ENCODE results near the gene CCDC47. TPM values are rescaled to one million over a fixed set of nuclear protein-coding genes. Genes with fewer than 3 reads are reported as not detected.

The CCDC47 gene
- total and polyA plus RNA-seq, 2 donors from 2014 or later = 50.9 to 83.1 TPM

DNA sequence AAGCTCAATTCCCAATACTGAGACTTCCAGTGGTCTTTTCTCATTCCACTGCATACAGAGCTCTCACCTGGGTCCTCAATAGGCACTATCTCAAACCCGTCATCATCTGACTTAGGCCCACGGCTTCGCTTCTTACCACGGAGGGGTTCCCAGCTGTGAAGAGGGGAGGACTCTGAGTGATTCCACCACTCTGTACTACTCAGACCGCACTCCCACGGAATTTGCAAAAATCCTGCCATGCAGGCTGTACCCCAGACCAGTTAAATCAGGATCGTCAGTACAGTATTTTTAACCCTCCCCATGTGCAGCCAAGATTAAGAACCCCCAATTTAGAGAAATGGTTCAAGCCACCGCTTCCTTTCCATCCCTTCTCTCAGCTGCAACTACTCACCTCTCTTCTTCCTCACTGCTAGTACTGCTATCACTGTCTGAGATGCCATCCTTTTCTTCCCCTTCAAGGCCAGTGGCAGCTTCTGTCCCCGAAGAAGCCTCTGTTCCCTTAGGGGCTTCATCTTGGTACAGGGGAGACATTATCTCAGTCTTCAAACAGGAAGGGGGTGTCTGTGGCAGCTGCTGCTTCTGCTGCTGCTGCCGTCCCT lies 47.7 kb upstream of the CCDC47 start:
- FAIRE-seq = no peak
- H3K27ac ChIP-seq (ENCODE audit: low read depth in 2 of 2, low read length in 2 of 2) = no peak overlapping the region
- no peaks in the 10 kb centered on the region for H3K9me3 ChIP-seq (ENCODE audit: control insufficient read depth in 2 of 3, insufficient read depth in 1 of 3, low read length in 3 of 3)
- intact Hi-C loops (cut with DNase I) = no loop called here
- peaks cover 0 to 17% (median 13%) of the 10 kb centered on the region in 3 donors for H3K4me1 ChIP-seq (ENCODE audit: control insufficient read depth in 2 of 3, insufficient read depth in 2 of 3, low read depth in 1 of 3, low read length in 3 of 3)
- no peak for TF ChIP-seq CTCF (IDR thresholded peaks at IDR 0.05; ENCODE audit: borderline replicate concordance, extremely low read depth, insufficient read depth)
- H3K4me3 ChIP-seq (ENCODE audit: low read length in 3 of 3) = no peak overlapping the region
- H3K36me3 ChIP-seq (ENCODE audit: control insufficient read depth in 2 of 3, insufficient read depth in 3 of 3, low read length in 3 of 3) = peaks cover 33 to 88% (median 69%) of the 10 kb centered on the region in 3 donors
- H3K9ac ChIP-seq (ENCODE audit: low read length in 3 of 3) = no peak overlapping the region
- no peaks in the 10 kb centered on the region for H3K27me3 ChIP-seq (ENCODE audit: control insufficient read depth, insufficient read depth, low read length)
- DNase-seq = no peak

DNA sequence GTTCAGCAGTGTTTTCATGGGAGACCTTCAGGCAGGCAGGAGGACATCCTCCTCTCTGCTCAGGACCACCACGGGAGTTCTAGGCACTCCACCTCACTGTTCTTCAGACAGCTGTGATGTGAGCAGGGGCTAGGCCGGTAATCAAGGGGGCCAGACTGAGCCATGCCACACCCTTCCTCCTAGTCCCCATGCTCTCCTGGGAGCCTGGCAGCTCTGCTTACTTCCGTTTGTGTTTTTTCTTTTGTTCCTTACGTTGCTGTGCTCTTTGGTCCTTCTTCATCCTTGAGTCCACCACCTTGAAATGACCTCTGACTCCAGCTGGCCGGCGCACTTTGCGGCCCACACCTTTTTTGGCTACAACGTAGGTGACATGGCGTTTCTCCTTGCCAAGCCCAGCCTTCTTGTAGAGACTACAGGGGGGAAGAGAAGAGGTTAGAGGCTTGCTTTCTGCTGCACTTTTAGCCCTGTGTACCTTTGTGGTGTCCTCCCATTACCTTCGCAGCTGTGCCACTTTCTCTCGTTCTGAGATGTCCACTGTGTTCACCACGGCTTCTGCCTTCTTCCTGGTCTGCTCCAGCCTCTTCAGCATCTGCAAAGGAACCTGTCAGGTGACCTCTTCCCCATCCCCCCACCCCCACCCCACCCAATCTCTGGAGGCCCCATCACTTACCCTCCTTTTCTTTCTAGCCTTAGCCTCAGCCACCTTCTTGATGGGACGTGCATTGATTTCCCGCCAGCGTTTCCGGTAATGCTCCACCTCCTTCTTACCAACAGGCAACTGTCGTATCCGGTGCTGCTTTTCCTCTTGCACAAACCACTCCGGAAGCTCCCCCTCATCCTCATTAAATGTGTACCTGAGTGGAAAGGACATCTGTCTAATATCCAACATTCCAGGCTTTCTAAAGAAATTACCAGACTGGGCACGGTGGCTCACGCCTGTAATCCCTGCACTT lies 46.5 kb upstream of the CCDC47 start:
- intact Hi-C loops (cut with DNase I) = no loop called here
- no peak for FAIRE-seq
- peaks cover 33 to 86% (median 70%) of the 10 kb centered on the region in 3 donors for H3K36me3 ChIP-seq (ENCODE audit: control insufficient read depth in 2 of 3, insufficient read depth in 3 of 3, low read length in 3 of 3)
- peak overlapping the region in 2 of 3 donors; percentile 26 to 46 for H3K4me3 ChIP-seq (ENCODE audit: low read length in 3 of 3)
- no peaks in the 10 kb centered on the region for H3K27me3 ChIP-seq (ENCODE audit: control insufficient read depth, insufficient read depth, low read length)
- DNase-seq = peak in 1 of 5 donors; percentile 31
- peaks cover 0 to 11% (median 10%) of the 10 kb centered on the region in 3 donors for H3K4me1 ChIP-seq (ENCODE audit: control insufficient read depth in 2 of 3, insufficient read depth in 2 of 3, low read depth in 1 of 3, low read length in 3 of 3)
- no peak for TF ChIP-seq CTCF (IDR thresholded peaks at IDR 0.05; ENCODE audit: borderline replicate concordance, extremely low read depth, insufficient read depth)
- peak overlapping the region in 1 of 3 donors; percentile 23 for H3K9ac ChIP-seq (ENCODE audit: low read length in 3 of 3)
- peak overlapping the region; percentile 55 to 77 for H3K27ac ChIP-seq (ENCODE audit: low read depth in 2 of 2, low read length in 2 of 2)
- no peaks in the 10 kb centered on the region for H3K9me3 ChIP-seq (ENCODE audit: control insufficient read depth in 2 of 3, insufficient read depth in 1 of 3, low read length in 3 of 3)

GRCh38 chr17:63819131-63819530 lies 45.7 kb upstream of the CCDC47 start:
- Histone ChIP-seq H3K4me3 (ENCODE audit: low read length in 3 of 3) (peak overlapping the region in 1 of 3 donors; percentile 46), H3K27ac (ENCODE audit: low read depth in 2 of 2, low read length in 2 of 2) (peak overlapping the region; percentile 55 to 77), H3K9me3 (ENCODE audit: control insufficient read depth in 2 of 3, insufficient read depth in 1 of 3, low read length in 3 of 3) (no peaks in the 10 kb centered on the region), H3K27me3 (ENCODE audit: control insufficient read depth, insufficient read depth, low read length) (no peaks in the 10 kb centered on the region), H3K9ac (ENCODE audit: low read length in 3 of 3) (peak overlapping the region in 1 of 3 donors; percentile 23), H3K36me3 (ENCODE audit: control insufficient read depth in 2 of 3, insufficient read depth in 3 of 3, low read length in 3 of 3) (peaks cover 31 to 81% (median 66%) of the 10 kb centered on the region in 3 donors), H3K4me1 (ENCODE audit: control insufficient read depth in 2 of 3, insufficient read depth in 2 of 3, low read depth in 1 of 3, low read length in 3 of 3) (peaks cover 0 to 11% (median 10%) of the 10 kb centered on the region in 3 donors)
- peak in 1 of 5 donors; percentile 29 for DNase-seq
- FAIRE-seq = peak; percentile 6
- intact Hi-C loops (cut with DNase I) = no loop called here
- no peak for TF ChIP-seq CTCF (IDR thresholded peaks at IDR 0.05; ENCODE audit: borderline replicate concordance, extremely low read depth, insufficient read depth)
